ENCODE results near the gene PLEK2.

DNA sequence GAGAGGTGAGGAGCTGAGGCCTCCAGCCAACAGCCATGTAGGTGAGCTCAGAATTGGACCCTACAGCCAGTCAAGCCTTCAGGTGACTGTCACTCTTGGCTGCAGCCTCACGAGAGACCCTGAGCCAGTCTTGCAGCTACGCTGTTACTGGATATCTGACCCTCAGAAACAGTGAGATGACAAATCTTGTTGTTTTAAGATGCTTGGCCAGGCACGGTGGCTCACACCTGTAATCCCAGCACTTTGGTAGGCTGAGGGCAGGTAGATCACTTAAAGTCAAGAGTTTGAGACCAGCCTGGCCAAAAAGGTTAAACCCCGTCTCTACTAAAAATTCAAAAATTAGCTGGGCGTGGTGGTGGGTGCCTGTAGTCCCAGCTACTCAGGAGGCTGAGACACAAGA is 6.2 kb downstream of the PLEK2 start:
- TF ChIP-seq CTCF (IDR thresholded peaks at IDR 0.05): no peak
- no peak for TF ChIP-seq POLR2A (IDR thresholded peaks at IDR 0.05)

Measured in suprapubic skin (tissue), 3 donors.